ACC112 (cell line): ENCODE data around the gene EPHB2.

Source experiments
- H2AFZ ChIP-seq: fragments of 200-600 bp; sonication (generic); one replicate; pipeline ENCODE4 v1.6.0; 2017; ENCODE audit warnings: antibody characterized with exemption, low read length; ENCODE audit not compliant: unreplicated experiment
- H3K27ac ChIP-seq: fragments of 200-600 bp; sonication (generic); 2 replicates; pipeline ENCODE4 v1.5.1; 2014; ENCODE audit warnings: low read depth, mild to moderate bottlenecking, antibody characterized with exemption, low read length, moderate library complexity
- H3K27me3 ChIP-seq: fragments of 200-600 bp; sonication (generic); 2 replicates; pipeline ENCODE4 v1.6.1; 2014; ENCODE audit warnings: mild to moderate bottlenecking, antibody characterized with exemption, low read length, moderate library complexity, mixed read lengths; ENCODE audit not compliant: insufficient read depth
- H3K36me3 ChIP-seq: fragments of 200-600 bp; sonication (generic); 2 replicates; pipeline ENCODE4 v1.6.1; 2016; ENCODE audit warnings: mild to moderate bottlenecking, antibody characterized with exemption, low read length, moderate library complexity, mixed read lengths; ENCODE audit not compliant: insufficient read depth
- H3K4me1 ChIP-seq: fragments of 200-600 bp; sonication (generic); one replicate; pipeline ENCODE4 v1.6.1; 2016; ENCODE audit warnings: low read length, mixed read lengths; ENCODE audit not compliant: insufficient read depth, unreplicated experiment, control insufficient read depth
- H3K4me3 ChIP-seq: fragments of 200-600 bp; sonication (generic); 2 replicates; pipeline ENCODE4 v1.5.1; 2014; ENCODE audit warnings: mild to moderate bottlenecking, low read depth, low read length
- H3K79me2 ChIP-seq: fragments of 200-600 bp; sonication (generic); one replicate; pipeline ENCODE4 v1.6.0; 2016; ENCODE audit warnings: low read length; ENCODE audit not compliant: control insufficient read depth, unreplicated experiment, insufficient read depth

EPHB2 gene

DNA sequence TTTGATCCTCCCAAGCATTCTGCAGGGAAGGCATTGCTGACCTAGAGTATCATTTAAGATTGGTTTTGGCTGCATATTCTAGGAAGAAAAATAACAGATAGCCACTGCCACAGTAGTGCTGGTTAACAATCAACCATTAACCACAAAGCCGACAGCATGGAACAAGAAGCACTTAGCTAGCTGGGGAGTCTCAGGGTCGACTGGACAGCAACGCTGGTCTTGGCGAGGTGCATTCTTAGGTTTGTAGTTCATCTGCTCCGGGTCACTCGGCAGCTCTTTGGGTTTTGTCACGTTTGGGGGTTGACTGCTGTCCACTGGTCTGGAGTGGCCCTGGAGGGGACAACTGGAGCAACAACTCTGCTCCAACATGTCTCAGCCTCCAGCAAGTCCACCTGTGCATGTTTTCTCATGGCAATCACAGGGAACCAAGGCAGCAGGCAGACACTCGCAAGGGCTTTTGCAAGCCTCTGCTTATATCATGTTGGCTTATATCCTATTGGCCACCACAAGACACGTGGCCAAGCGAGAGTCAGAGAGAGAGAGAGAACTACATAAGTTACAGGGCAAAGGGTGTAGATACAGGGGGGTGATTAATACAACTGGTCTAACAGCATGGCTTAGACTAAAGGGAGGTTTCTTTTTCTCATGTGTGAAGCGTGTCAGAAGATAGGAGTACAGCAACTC is 162.5 kb downstream of the EPHB2 start:
- no peaks in the 10 kb centered on the region for H3K79me2 ChIP-seq
- no peak overlapping the region for H2AFZ ChIP-seq
- H3K36me3 ChIP-seq = peaks cover 4% of the 10 kb centered on the region; the same call in 1 of the 2 replicates
- H3K27me3 ChIP-seq = no peaks in the 10 kb centered on the region
- H3K27ac ChIP-seq = no peak overlapping the region
- H3K4me1 ChIP-seq = peaks cover 29% of the 10 kb centered on the region
- no peak overlapping the region for H3K4me3 ChIP-seq

DNA sequence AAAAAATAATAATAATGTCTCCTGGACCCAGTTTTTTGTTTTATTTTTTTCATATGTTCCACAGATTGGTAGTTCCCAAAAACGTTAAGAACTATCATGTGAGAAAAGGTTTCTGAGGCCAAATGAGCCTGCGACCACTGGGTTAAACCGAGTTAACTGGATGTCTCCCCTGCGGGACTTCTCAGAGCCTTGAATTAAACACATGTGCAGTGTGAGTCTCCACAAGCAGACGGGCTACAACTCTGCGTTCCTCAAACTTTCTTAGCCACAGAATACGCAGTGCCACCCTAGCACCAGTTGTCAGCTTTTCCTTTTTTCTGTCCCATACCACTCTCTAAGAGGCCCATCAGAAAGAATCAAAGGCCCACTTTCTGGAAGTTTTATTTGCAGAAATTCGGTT is 164.1 kb downstream of the EPHB2 start:
- no peaks in the 10 kb centered on the region for H3K27me3 ChIP-seq

DNA sequence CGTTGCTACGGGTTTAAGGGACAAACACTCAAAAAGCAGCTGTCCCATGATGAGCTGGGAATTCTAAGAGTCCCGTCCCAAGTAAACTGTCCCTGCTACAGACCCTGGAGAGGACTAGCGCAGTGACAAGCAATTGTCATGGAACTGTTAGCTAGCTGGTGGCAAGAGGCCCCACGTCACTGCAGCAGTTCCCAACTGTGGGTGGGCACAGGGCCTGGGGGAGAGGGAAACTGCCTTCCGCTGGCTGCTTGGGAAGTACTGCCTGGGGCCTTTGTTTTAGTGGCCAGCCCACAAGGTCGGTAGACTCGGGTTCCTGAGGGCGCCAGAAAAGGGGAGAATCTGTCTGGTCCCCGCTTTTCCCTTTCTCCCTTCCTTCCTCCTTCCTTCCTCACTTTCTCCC is 164.6 kb downstream of the EPHB2 start:
- H3K79me2 ChIP-seq = no peaks in the 10 kb centered on the region
- no peaks in the 10 kb centered on the region for H3K27me3 ChIP-seq
- no peak overlapping the region for H2AFZ ChIP-seq
- H3K4me1 ChIP-seq = peaks cover 34% of the 10 kb centered on the region
- H3K27ac ChIP-seq = no peak overlapping the region
- H3K4me3 ChIP-seq = no peak overlapping the region
- no peaks in the 10 kb centered on the region for H3K36me3 ChIP-seq

More for the DNA sequence above, 164.1 kb downstream of the EPHB2 start:
- Histone ChIP-seq H3K79me2 (no peaks in the 10 kb centered on the region), H3K4me1 (peaks cover 32% of the 10 kb centered on the region), H2AFZ (no peak overlapping the region), H3K4me3 (no peak overlapping the region), H3K27ac (no peak overlapping the region), H3K36me3 (no peaks in the 10 kb centered on the region)

DNA sequence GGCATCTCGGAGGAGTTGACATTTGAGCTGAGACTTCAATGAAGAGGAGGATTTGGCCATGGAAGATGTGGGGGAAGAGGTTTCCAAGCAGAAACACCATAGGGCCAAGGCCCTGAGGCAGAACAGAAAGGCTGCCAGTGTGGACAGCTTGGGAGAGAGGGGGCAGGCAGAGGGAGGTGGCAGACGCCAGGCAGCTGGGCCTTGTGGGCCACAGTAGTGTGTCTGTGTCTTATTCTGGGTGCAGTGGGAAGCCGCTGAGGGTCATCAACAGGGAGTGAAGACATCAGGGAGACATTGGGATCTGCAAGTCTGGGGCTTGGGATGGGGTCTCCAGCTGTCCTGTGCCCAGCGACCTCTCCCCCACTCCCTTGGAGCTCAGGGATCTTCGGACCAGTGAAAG is 165.2 kb downstream of the EPHB2 start:
- H3K27me3 ChIP-seq = no peaks in the 10 kb centered on the region
- H3K27ac ChIP-seq = no peak overlapping the region
- no peak overlapping the region for H2AFZ ChIP-seq
- no peak overlapping the region for H3K4me3 ChIP-seq
- H3K36me3 ChIP-seq = no peaks in the 10 kb centered on the region
- H3K79me2 ChIP-seq = no peaks in the 10 kb centered on the region
- peaks cover 31% of the 10 kb centered on the region for H3K4me1 ChIP-seq

DNA sequence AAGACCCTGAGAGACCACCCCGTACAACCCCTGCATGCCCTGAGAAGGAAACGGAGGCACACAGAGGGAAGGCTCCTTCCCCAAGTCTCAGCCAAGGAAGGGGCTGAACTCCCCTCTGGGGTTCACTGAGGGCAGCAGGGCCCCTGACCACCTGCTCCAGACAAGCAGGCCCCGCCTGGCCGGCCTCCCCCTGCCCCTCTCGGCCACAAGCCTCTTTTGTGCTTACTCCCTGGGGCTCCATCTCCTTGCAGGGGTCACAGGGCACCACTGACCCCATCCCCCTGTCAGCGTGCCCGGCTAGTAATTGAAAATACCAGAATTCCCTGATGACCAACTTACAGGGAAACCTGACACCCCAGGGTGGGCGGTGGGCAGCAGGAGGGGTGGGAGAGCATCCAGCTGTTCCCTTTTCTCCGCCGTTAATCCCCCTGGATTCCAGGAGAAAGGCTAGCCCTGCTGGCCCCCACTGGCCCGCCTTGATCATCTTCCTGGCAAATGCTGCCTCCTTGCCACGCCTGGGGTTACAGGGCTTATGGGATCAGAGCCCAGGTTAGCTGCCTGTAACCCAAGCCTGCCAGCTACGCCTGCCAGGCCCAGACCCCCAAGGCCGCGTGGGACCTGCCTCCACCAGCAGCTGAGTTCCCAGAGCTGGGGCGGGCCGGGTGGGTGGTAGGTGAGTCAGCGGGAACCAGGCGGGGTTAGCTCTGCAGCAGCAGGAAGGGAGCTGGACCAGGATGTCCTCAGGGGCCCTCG is 165.9 kb downstream of the EPHB2 start:
- H3K27me3 ChIP-seq = no peaks in the 10 kb centered on the region
- H3K79me2 ChIP-seq = no peaks in the 10 kb centered on the region
- H3K27ac ChIP-seq = peak overlapping the region; percentile 31; the same call in 1 of the 2 replicates
- H3K4me1 ChIP-seq = peaks cover 25% of the 10 kb centered on the region
- H3K4me3 ChIP-seq = no peak overlapping the region
- no peak overlapping the region for H2AFZ ChIP-seq
- H3K36me3 ChIP-seq = no peaks in the 10 kb centered on the region

DNA sequence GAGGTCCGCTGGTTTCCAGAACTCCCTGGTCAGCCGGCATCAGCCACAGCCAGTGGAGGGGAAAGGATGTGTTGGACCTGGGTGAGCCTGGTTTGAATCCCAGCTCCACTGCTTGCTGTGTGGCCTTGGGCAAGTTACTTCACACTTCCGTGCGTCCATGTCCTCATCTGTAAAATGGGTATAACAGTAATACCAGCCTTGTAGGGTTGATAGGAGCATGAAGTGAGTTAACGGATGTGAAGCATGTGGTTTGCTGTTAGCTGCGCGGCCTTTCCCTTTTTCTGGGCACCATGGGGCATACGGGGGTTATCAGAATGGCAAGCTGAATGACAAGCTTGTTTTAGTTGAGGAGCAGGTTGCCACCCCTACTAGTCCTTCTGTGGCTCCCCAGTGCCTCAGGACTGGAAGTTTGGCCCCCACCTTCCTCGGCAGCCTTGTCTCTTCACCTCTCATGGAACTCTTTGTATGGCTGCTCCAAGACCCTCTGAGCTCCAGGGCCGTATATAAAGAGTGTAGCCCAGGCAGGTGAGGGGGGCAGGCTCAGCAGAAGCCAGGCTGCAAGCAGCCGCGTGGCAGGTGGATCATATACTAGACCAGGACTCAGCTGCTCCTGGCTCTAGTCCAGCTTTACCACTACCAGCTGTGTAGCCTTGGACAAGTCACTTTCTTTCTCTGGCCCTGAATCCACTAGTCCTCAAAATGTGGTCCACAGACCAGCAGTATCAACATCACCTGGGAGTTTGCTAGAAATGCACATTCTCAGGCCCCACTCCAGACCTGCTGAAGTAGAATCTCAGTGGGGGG is 166.7 kb downstream of the EPHB2 start:
- H2AFZ ChIP-seq = no peak overlapping the region
- H3K4me3 ChIP-seq = no peak overlapping the region
- H3K27ac ChIP-seq = no peak overlapping the region; the same call in 1 of the 2 replicates
- H3K36me3 ChIP-seq = no peaks in the 10 kb centered on the region
- H3K27me3 ChIP-seq = no peaks in the 10 kb centered on the region
- peaks cover 25% of the 10 kb centered on the region for H3K4me1 ChIP-seq
- H3K79me2 ChIP-seq = no peaks in the 10 kb centered on the region

DNA sequence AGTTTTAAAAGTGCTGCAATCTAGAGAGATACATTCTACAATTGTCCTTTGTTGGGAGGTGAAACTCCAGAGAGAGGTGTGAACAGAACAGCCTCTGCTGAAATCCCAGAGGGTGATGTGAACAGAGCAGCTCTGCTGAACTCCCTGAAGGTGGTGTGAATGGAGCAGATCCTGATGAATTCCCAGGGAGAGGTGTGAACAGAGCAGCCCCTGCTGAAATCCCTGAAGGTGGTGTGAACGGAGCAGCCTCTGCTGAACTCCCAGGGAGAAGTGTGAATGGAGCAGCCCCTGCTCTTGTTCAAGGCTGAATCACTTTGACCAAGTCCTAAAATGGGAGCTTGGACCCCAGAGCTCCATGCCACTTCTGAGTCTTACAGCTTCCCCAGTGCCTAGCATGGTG is 167.3 kb downstream of the EPHB2 start:
- Histone ChIP-seq H3K4me1 (peaks cover 25% of the 10 kb centered on the region), H3K27me3 (no peaks in the 10 kb centered on the region), H3K36me3 (no peaks in the 10 kb centered on the region), H3K27ac (no peak overlapping the region), H3K4me3 (no peak overlapping the region), H2AFZ (no peak overlapping the region), H3K79me2 (no peaks in the 10 kb centered on the region)

DNA sequence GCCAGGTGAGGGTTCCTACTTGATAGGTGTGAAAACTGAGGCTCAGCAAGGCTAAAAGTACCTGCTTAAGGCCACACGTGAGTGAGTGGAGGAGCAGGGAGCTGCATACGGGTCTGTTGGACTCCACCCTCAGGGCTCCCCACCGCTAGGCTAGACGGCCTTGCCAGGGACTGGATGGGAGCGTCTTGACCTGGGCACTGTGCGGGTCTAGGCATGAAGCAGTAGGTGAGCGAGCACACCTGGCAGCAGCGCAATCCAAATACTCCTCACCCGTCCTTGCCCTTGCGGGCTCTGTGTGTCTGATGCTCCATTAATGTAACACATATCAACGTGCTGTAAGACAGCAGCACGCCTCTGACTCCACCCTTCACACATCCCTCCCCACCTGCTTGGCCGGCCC is 168.0 kb downstream of the EPHB2 start:
- Histone ChIP-seq H3K4me3 (no peak overlapping the region), H3K27ac (no peak overlapping the region), H3K4me1 (peaks cover 25% of the 10 kb centered on the region), H3K79me2 (no peaks in the 10 kb centered on the region), H3K36me3 (no peaks in the 10 kb centered on the region), H3K27me3 (no peaks in the 10 kb centered on the region), H2AFZ (no peak overlapping the region)

DNA sequence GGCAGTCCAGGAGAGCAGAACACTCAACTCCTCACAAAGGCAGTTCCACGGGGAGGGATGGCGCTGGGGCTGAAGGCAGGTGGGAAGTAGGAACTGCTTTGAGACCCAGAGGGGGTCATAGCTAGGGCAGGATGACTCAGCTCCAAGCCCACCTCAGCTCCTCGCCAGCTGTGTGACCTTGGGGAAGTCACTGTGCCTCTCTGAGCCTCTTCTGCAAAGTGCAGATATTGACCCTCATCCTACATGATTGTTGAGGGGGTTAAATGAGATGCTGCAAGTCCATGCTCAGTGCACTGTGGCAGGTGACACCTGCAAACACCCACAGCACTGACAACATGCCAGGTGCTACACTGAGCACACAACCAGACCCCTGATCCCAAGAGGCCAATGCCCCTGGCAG is 168.8 kb downstream of the EPHB2 start:
- Histone ChIP-seq H3K79me2 (no peaks in the 10 kb centered on the region), H2AFZ (no peak overlapping the region), H3K4me1 (peaks cover 25% of the 10 kb centered on the region), H3K27ac (no peak overlapping the region), H3K27me3 (no peaks in the 10 kb centered on the region), H3K4me3 (no peak overlapping the region), H3K36me3 (no peaks in the 10 kb centered on the region)

DNA sequence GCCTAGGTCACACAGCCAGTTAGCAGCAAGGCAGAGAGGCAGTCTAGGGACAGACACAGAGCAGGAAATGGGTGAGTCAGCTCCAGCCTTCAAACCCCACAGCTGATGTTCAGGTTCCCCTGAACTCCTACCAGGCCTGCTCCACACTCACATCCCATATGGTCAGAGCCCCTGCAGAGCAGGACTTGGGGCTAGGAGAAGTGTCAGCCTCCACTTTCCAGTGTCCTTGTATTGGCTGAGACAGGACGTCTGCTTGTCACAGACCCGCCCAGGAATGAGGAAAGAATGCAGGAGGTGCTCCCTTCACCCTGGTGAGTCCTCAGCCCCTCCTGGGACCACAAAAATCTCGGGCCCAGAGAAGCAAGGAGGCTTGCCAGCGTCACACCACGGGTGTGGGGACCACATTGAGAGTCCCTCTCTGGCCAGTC is 169.5 kb downstream of the EPHB2 start:
- no peaks in the 10 kb centered on the region for H3K79me2 ChIP-seq
- no peaks in the 10 kb centered on the region for H3K36me3 ChIP-seq
- H2AFZ ChIP-seq = no peak overlapping the region
- peaks cover 25% of the 10 kb centered on the region for H3K4me1 ChIP-seq
- H3K27ac ChIP-seq = no peak overlapping the region
- H3K4me3 ChIP-seq = no peak overlapping the region
- H3K27me3 ChIP-seq = no peaks in the 10 kb centered on the region
